WTC11 (cell line): Measurements from ENCODE around the gene LRTM1. TPM values are rescaled to one million over a fixed set of nuclear protein-coding genes. Genes with fewer than 3 reads are reported as not detected.

Experiments
- ATAC-seq: fragments of 200-7000 bp; cut with Tn5 transposase; 2 replicates; pipeline ENCODE4 v1.10.0; 2021; ENCODE audit warnings: mild to moderate bottlenecking, moderate library complexity
- CTCF ChIA-PET: fragments of 300-600 bp; sonication (Branson Sonifier 250); formaldehyde crosslinking; loops from one replicate; lab custom pipeline; 2021; ENCODE audit warnings: antibody characterized with exemption; lab: Charles Lee
- POLR2A ChIA-PET: fragments of 350-600 bp; sonication (Branson Sonifier 250); formaldehyde crosslinking; loops from one replicate; lab custom pipeline; 2021; ENCODE audit warnings: antibody characterized with exemption; lab: Charles Lee
- DNase-seq: peaks from one replicate; pipeline ENCODE4 v3.0.0; 2021; ENCODE audit warnings: low spot score
- H3K27ac Mint-ChIP-seq: 2 replicates; pipeline ENCODE4 v1.8.0; 2021; ENCODE audit warnings: mixed read lengths
- H3K27me3 Mint-ChIP-seq: 2 replicates; pipeline ENCODE4 v1.8.0; 2021; ENCODE audit warnings: low read depth, mild to moderate bottlenecking, moderate library complexity, mixed read lengths
- H3K36me3 Mint-ChIP-seq: 2 replicates; pipeline ENCODE4 v1.8.0; 2021; ENCODE audit warnings: mixed read lengths
- H3K4me1 Mint-ChIP-seq: 2 replicates; pipeline ENCODE4 v1.8.0; 2022; ENCODE audit warnings: mixed read lengths
- H3K4me3 Mint-ChIP-seq: 2 replicates; pipeline ENCODE4 v1.8.0; 2021; ENCODE audit warnings: mild to moderate bottlenecking, moderate library complexity, mixed read lengths
- H3K9me3 Mint-ChIP-seq: 2 replicates; pipeline ENCODE4 v1.8.0; 2021; ENCODE audit warnings: mixed read lengths
- CREM ChIP-seq: sonication (generic); formaldehyde crosslinking; IDR thresholded peaks from 2 replicates; pipeline ENCODE4 v1.8.1; 2022; ENCODE audit warnings: mild to moderate bottlenecking, missing genetic modification reagents, moderate library complexity
- ERG ChIP-seq: fragments of 250-450 bp; sonication (Bioruptor Pico); IDR thresholded peaks from 2 replicates; pipeline ENCODE4 v1.8.0; 2021; ENCODE audit warnings: mild to moderate bottlenecking
- ESRRA ChIP-seq: sonication (generic); formaldehyde crosslinking; IDR thresholded peaks from 2 replicates; pipeline ENCODE4 v1.8.1; 2022; ENCODE audit warnings: mild to moderate bottlenecking, missing genetic modification reagents, borderline replicate concordance
- FOXK1 ChIP-seq: sonication (generic); formaldehyde crosslinking; IDR thresholded peaks from 2 replicates; pipeline ENCODE4 v1.8.0; 2022; ENCODE audit warnings: mild to moderate bottlenecking, moderate library complexity, missing genetic modification reagents
- FOXP1 ChIP-seq: sonication (generic); formaldehyde crosslinking; IDR thresholded peaks from 2 replicates; pipeline ENCODE4 v1.8.0; 2022; ENCODE audit warnings: missing genetic modification reagents, mild to moderate bottlenecking, moderate library complexity, borderline replicate concordance
- GTF2I ChIP-seq: fragments of 250-450 bp; sonication (Bioruptor Pico); conservative IDR thresholded peaks from 2 replicates; pipeline ENCODE4 v1.4.0; 2021; ENCODE audit warnings: mild to moderate bottlenecking
- HMGA2 ChIP-seq: fragments of 250-450 bp; sonication (Bioruptor Pico); IDR thresholded peaks from 2 replicates; pipeline ENCODE4 v1.4.0; 2021; ENCODE audit warnings: mild to moderate bottlenecking, moderate library complexity
- NFYB ChIP-seq: sonication (generic); formaldehyde crosslinking; conservative IDR thresholded peaks from 2 replicates; pipeline ENCODE4 v1.8.0; 2022; ENCODE audit warnings: low read depth, missing genetic modification reagents
- NR1H2 ChIP-seq: sonication (generic); formaldehyde crosslinking; IDR thresholded peaks from 2 replicates; pipeline ENCODE4 v1.9.0; 2021; ENCODE audit warnings: mild to moderate bottlenecking, moderate library complexity, missing genetic modification reagents
- NR2C2 ChIP-seq: sonication (generic); formaldehyde crosslinking; IDR thresholded peaks from 2 replicates; pipeline ENCODE4 v1.8.0; 2022; ENCODE audit warnings: mild to moderate bottlenecking, missing genetic modification reagents
- OVOL2 ChIP-seq: fragments of 250-450 bp; sonication (Bioruptor Pico); IDR thresholded peaks from 2 replicates; pipeline ENCODE4 v1.9.0; 2021; ENCODE audit warnings: mild to moderate bottlenecking, borderline replicate concordance
- SMAD4 ChIP-seq: sonication (generic); formaldehyde crosslinking; IDR thresholded peaks from 2 replicates; pipeline ENCODE4 v1.8.0; 2022; ENCODE audit warnings: mild to moderate bottlenecking, missing genetic modification reagents
- SOX15 ChIP-seq: fragments of 250-450 bp; sonication (Bioruptor Pico); IDR thresholded peaks from 2 replicates; pipeline ENCODE4 v1.9.0; 2021; ENCODE audit warnings: mild to moderate bottlenecking
- SP1 ChIP-seq: sonication (generic); formaldehyde crosslinking; conservative IDR thresholded peaks from 2 replicates; pipeline ENCODE4 v1.8.1; 2022; ENCODE audit warnings: missing genetic modification reagents
- STAT6 ChIP-seq: sonication (generic); formaldehyde crosslinking; conservative IDR thresholded peaks from 2 replicates; pipeline ENCODE4 v1.8.1; 2023; ENCODE audit warnings: mild to moderate bottlenecking, low read depth, missing genetic modification reagents, moderate library complexity
- TCF7 ChIP-seq: sonication (generic); formaldehyde crosslinking; IDR thresholded peaks from 2 replicates; pipeline ENCODE4 v1.8.0; 2022; ENCODE audit warnings: mild to moderate bottlenecking, low read depth, missing genetic modification reagents, moderate library complexity
- TEAD1 ChIP-seq: sonication (generic); formaldehyde crosslinking; IDR thresholded peaks from 2 replicates; pipeline ENCODE4 v1.8.0; 2022; ENCODE audit warnings: mild to moderate bottlenecking, missing genetic modification reagents
- ZNF138 ChIP-seq: sonication (generic); formaldehyde crosslinking; conservative IDR thresholded peaks from 2 replicates; pipeline ENCODE4 v1.8.1; 2022; ENCODE audit warnings: mild to moderate bottlenecking, moderate library complexity, missing genetic modification reagents
- ZNF219 ChIP-seq: sonication (generic); formaldehyde crosslinking; IDR thresholded peaks from 2 replicates; pipeline ENCODE4 v1.8.0; 2023; ENCODE audit warnings: missing genetic modification reagents, mild to moderate bottlenecking, borderline replicate concordance
- ZNF263 ChIP-seq: sonication (generic); formaldehyde crosslinking; IDR thresholded peaks from 2 replicates; pipeline ENCODE4 v1.8.1; 2022; ENCODE audit warnings: low read depth, mild to moderate bottlenecking, moderate library complexity, missing genetic modification reagents
- ZNF396 ChIP-seq: fragments of 250-450 bp; sonication (Bioruptor Pico); IDR thresholded peaks from 2 replicates; pipeline ENCODE4 v1.8.0; 2021; ENCODE audit warnings: mild to moderate bottlenecking, moderate library complexity, borderline replicate concordance
- total RNA-seq: library from RNA; stranded (reverse); gene quantifications from 3 replicates; pipeline ENCODE4 v1.2.3, GENCODE V29; 2021
- TF ChIP-seq, protein P1 (sequence below): sonication (generic); formaldehyde crosslinking; IDR thresholded peaks from 2 replicates; pipeline ENCODE4 v1.8.1; 2023; ENCODE audit warnings: mild to moderate bottlenecking, missing genetic modification reagents, moderate library complexity
- TF ChIP-seq, protein P2 (sequence below): sonication (generic); formaldehyde crosslinking; IDR thresholded peaks from 2 replicates; pipeline ENCODE4 v1.8.1; 2023; ENCODE audit warnings: mild to moderate bottlenecking, missing genetic modification reagents
- TF ChIP-seq, protein P3 (sequence below): fragments of 250-450 bp; sonication (Bioruptor Pico); IDR thresholded peaks from 2 replicates; pipeline ENCODE4 v1.9.0; 2021; ENCODE audit warnings: mild to moderate bottlenecking

Gene LRTM1
- total RNA-seq, 1 experiment from 2014 or later, result not detected

DNA sequence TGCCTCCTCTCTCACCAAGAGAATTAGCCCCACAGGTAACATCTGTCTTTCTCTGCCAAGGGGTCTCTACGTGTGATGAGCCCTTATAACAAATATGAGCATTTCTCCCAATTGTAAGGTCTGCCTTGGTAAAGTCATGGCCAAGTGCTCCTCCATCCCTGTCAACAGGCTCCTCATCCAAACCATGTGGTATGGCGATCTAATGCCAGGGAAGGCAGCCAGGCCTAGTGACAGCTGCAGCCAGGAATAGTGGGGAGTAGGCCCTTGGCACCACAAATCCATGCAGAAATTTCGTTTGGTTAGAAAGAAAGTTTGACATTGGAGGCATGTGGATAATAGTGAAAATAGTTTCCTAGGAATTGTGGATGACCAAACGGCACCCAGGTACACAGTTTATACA, 4.7 kb upstream of the LRTM1 start (continued):
- TF ChIP-seq FOXK1 (CRISPR knock-in tag), result no peak
- TF ChIP-seq ZNF138, result no peak

DNA sequence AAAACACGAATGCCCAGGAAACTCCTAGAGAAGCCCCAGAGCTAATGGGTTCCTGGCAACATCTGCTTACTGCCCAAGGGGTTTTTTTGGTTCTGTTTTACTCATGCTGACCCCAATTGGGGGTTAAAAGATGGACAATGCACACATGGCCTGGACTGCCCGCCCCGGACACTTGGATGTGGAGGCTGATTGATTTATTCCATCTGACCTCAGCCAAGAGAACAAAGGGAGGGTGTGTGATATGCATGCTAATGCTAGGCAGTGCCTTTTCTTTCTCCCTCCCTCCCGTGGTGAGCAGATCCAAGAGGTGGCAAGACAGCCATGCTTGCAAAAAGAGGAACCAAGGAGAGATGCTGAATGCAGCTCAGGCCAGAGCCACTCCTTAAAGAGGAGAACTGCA, 3.3 kb upstream of the LRTM1 start:
- H3K4me1 Mint-ChIP-seq, result peaks cover 8% of the 10 kb centered on the region
- no peaks in the 10 kb centered on the region for H3K9me3 Mint-ChIP-seq
- H3K4me3 Mint-ChIP-seq, result no peak overlapping the region
- ChIA-PET POLR2A (no interaction called here), CTCF (interaction anchor here (0.6 kb wide), 1 partner anchor 101 kb away, joined by 3 read pairs; no protein-coding TSS in a partner anchor)
- H3K36me3 Mint-ChIP-seq, result no peaks in the 10 kb centered on the region
- ATAC-seq (no peak; the same call in 1 of the 2 replicates), DNase-seq (no peak)
- no peak overlapping the region for H3K27ac Mint-ChIP-seq
- TF ChIP-seq HMGA2, result 0 out of 2 replicates have a peak, but pooled peaks have one; percentile 6
- TF ChIP-seq STAT6 (CRISPR knock-in tag), result no peak
- no peak for TF ChIP-seq CREM (CRISPR knock-in tag)
- H3K27me3 Mint-ChIP-seq, result no peaks in the 10 kb centered on the region

DNA sequence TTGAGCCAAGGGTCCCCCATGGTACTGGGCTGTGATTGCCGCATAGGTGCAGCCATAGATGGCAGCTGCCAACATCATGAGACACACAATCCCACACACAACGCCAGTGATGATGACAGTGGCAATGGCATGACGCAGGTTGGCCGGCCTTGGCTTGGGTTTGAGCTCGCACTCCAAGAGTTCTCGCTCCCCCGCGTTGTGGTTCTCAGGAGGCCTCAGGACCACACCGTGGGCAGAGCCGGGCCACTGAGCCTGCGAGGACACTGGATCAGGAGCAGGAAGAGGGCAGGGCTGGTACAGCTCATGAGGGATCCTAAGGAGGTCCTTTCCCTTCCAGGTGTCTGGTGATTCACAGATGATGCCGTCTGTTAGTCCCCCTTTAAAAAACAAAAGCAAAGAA, 9.3 kb downstream of the LRTM1 start:
- no peaks in the 10 kb centered on the region for H3K27me3 Mint-ChIP-seq

More for the DNA sequence above, 9.3 kb downstream of the LRTM1 start:
- Mint-ChIP-seq H3K27ac (no peak overlapping the region), H3K9me3 (peaks cover 8% of the 10 kb centered on the region; the same call in 1 of the 2 replicates), H3K36me3 (no peaks in the 10 kb centered on the region; the same call in 1 of the 2 replicates), H3K4me1 (no peaks in the 10 kb centered on the region), H3K4me3 (no peak overlapping the region)
- TF ChIP-seq SMAD4 (no peak), TCF7 (CRISPR knock-in tag) (no peak), NR1H2 (CRISPR knock-in tag) (no peak), TEAD1 (CRISPR knock-in tag) (no peak), ZNF263 (CRISPR knock-in tag) (no peak), ZNF396 (CRISPR knock-in tag) (no peak), ESRRA (no peak), ZNF219 (CRISPR knock-in tag) (no peak), ERG (CRISPR knock-in tag) (no peak), GTF2I (no peak), FOXP1 (CRISPR knock-in tag) (no peak), SOX15 (CRISPR knock-in tag) (no peak), HMGA2 (no peak), NR2C2 (no peak), OVOL2 (no peak), NFYB (CRISPR knock-in tag) (no peak), SP1 (CRISPR knock-in tag) (no peak)
- TF ChIP-seq, protein P1, sequence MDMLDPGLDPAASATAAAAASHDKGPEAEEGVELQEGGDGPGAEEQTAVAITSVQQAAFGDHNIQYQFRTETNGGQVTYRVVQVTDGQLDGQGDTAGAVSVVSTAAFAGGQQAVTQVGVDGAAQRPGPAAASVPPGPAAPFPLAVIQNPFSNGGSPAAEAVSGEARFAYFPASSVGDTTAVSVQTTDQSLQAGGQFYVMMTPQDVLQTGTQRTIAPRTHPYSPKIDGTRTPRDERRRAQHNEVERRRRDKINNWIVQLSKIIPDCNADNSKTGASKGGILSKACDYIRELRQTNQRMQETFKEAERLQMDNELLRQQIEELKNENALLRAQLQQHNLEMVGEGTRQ (CRISPR knock-in tag), result no peak
- TF ChIP-seq, protein P2, sequence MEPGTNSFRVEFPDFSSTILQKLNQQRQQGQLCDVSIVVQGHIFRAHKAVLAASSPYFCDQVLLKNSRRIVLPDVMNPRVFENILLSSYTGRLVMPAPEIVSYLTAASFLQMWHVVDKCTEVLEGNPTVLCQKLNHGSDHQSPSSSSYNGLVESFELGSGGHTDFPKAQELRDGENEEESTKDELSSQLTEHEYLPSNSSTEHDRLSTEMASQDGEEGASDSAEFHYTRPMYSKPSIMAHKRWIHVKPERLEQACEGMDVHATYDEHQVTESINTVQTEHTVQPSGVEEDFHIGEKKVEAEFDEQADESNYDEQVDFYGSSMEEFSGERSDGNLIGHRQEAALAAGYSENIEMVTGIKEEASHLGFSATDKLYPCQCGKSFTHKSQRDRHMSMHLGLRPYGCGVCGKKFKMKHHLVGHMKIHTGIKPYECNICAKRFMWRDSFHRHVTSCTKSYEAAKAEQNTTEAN (CRISPR knock-in tag), result no peak
- TF ChIP-seq, protein P3, sequence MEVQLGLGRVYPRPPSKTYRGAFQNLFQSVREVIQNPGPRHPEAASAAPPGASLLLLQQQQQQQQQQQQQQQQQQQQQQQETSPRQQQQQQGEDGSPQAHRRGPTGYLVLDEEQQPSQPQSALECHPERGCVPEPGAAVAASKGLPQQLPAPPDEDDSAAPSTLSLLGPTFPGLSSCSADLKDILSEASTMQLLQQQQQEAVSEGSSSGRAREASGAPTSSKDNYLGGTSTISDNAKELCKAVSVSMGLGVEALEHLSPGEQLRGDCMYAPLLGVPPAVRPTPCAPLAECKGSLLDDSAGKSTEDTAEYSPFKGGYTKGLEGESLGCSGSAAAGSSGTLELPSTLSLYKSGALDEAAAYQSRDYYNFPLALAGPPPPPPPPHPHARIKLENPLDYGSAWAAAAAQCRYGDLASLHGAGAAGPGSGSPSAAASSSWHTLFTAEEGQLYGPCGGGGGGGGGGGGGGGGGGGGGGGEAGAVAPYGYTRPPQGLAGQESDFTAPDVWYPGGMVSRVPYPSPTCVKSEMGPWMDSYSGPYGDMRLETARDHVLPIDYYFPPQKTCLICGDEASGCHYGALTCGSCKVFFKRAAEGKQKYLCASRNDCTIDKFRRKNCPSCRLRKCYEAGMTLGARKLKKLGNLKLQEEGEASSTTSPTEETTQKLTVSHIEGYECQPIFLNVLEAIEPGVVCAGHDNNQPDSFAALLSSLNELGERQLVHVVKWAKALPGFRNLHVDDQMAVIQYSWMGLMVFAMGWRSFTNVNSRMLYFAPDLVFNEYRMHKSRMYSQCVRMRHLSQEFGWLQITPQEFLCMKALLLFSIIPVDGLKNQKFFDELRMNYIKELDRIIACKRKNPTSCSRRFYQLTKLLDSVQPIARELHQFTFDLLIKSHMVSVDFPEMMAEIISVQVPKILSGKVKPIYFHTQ, result no peak
- ChIA-PET POLR2A (no interaction called here), CTCF (interaction anchor here (1.1 kb wide), 1 partner anchor 88 kb away, joined by 3 read pairs; no protein-coding TSS in a partner anchor)
- DNase-seq (no peak), ATAC-seq (no peak)
